Uterus (tissue), 4 donors: Measurements from ENCODE around the gene CH25H. TPM values are rescaled to one million over a fixed set of nuclear protein-coding genes. Genes with fewer than 3 reads are reported as not detected.

Source experiments
- DNase-seq, 2 donors: peaks; one replicate each; pipeline ENCODE4 v3.0.0-alpha.2; 2019 to 2020
- H3K27ac ChIP-seq, 2 donors: fragments of 200-600 bp; sonication (generic); 1 replicate in 1 of 2; 2 replicates in 1 of 2; pipeline ENCODE4 v1.5.1; 2016 to 2018
- H3K27me3 ChIP-seq, 2 donors: fragments of 200-600 bp; sonication (generic); one replicate each; pipeline ENCODE4 v1.5.1; 2018 to 2019; ENCODE audit warnings: control low read depth in 1 of 2
- H3K36me3 ChIP-seq, 2 donors: fragments of 200-600 bp; sonication (generic); one replicate each; pipeline ENCODE4 v1.5.1; 2019; ENCODE audit warnings: control low read depth in 1 of 2
- H3K4me1 ChIP-seq, 2 donors: fragments of 200-600 bp; sonication (generic); one replicate each; pipeline ENCODE4 v1.5.1; 2018 to 2019; ENCODE audit warnings: control low read depth in 1 of 2
- H3K4me3 ChIP-seq, 2 donors: fragments of 200-600 bp; sonication (generic); 1 replicate in 1 of 2; 2 replicates in 1 of 2; pipeline ENCODE4 v1.5.1; 2018 to 2019; ENCODE audit warnings: mild to moderate bottlenecking in 1 of 2
- H3K9me3 ChIP-seq, 2 donors: fragments of 200-600 bp; sonication (generic); one replicate each; pipeline ENCODE4 v1.5.1; 2019; ENCODE audit warnings: control low read depth in 1 of 2
- CTCF ChIP-seq, 4 experiments: fragments of 200-600 bp in 2 of 4; fragments of 450-650 bp in 2 of 4; sonication (generic) in 2 of 4; IDR thresholded peaks; one replicate each; pipeline ENCODE4 v1.5.1; 2016 to 2019; ENCODE audit warnings: antibody characterized with exemption in 4 of 4, mild to moderate bottlenecking in 2 of 4, moderate library complexity in 1 of 4
- POLR2A ChIP-seq, 2 donors: fragments of 450-650 bp; IDR thresholded peaks; one replicate each; pipeline ENCODE4 v1.6.1; 2016; ENCODE audit warnings: antibody characterized with exemption in 2 of 2, mild to moderate bottlenecking in 1 of 2, moderate library complexity in 1 of 2
- intact Hi-C: fragments of 100-400 bp; cut with DNase I; formaldehyde crosslinking; loops from one replicate; pipeline ENCODE4 v1.15.1; 2023; ENCODE audit warnings: low total_unique reads
- total RNA-seq, 4 donors: library from RNA; depleted of rRNA in 3 of 4; stranded (reverse); fragments of >200 nt in 3 of 4; gene quantifications; one replicate each; pipeline versions ENCODE4 v1.1.0 to v1.2.4, GENCODE V29; 2014 to 2023
- donor health status: DM: yes; HTN: yes; CAD: no.

The CH25H gene
- total RNA-seq, 4 donors from 2014 or later = 0.24 to 0.48 TPM; not detected in 2

- DNase-seq = no peak
- Histone ChIP-seq H3K36me3 (no peaks in the 10 kb centered on the region), H3K4me1 (no peaks in the 10 kb centered on the region), H3K27me3 (no peaks in the 10 kb centered on the region), H3K9me3 (no peaks in the 10 kb centered on the region), H3K27ac (no peak overlapping the region), H3K4me3 (no peak overlapping the region)
- intact Hi-C loops = no loop called here
- TF ChIP-seq POLR2A (IDR thresholded peaks at IDR 0.05) (no peak), CTCF (IDR thresholded peaks at IDR 0.05) (no peak)
Observed at GRCh38 chr10:89238956-89239644, 32.0 kb upstream of the CH25H start.

- DNase-seq = no peak
- no peaks in the 10 kb centered on the region for H3K27me3 ChIP-seq
- H3K27ac ChIP-seq = no peak overlapping the region
- H3K36me3 ChIP-seq = no peaks in the 10 kb centered on the region
- H3K9me3 ChIP-seq = no peaks in the 10 kb centered on the region
- TF ChIP-seq POLR2A (IDR thresholded peaks at IDR 0.05) (no peak), CTCF (IDR thresholded peaks at IDR 0.05) (no peak)
- intact Hi-C loops = no loop called here
- no peaks in the 10 kb centered on the region for H3K4me1 ChIP-seq
- H3K4me3 ChIP-seq = no peak overlapping the region
Observed at GRCh38 chr10:89237849-89238248, 30.7 kb upstream of the CH25H start.

- no peak overlapping the region for H3K4me3 ChIP-seq
- intact Hi-C loops = no loop called here
- no peak for TF ChIP-seq CTCF (IDR thresholded peaks at IDR 0.05)
- no peak for TF ChIP-seq POLR2A (IDR thresholded peaks at IDR 0.05)
- DNase-seq = no peak
- H3K27ac ChIP-seq = no peak overlapping the region
- no peaks in the 10 kb centered on the region for H3K27me3 ChIP-seq
- no peaks in the 10 kb centered on the region for H3K4me1 ChIP-seq
- no peaks in the 10 kb centered on the region for H3K9me3 ChIP-seq
- no peaks in the 10 kb centered on the region for H3K36me3 ChIP-seq
Observed at GRCh38 chr10:89236226-89236797, 29.2 kb upstream of the CH25H start.

GRCh38 chr10:89235073-89235798 lies 28.1 kb upstream of the CH25H start:
- Histone ChIP-seq H3K36me3 (no peaks in the 10 kb centered on the region), H3K27ac (no peak overlapping the region), H3K27me3 (no peaks in the 10 kb centered on the region), H3K9me3 (no peaks in the 10 kb centered on the region), H3K4me1 (no peaks in the 10 kb centered on the region), H3K4me3 (no peak overlapping the region)
- intact Hi-C loops = no loop called here
- DNase-seq = peak in 1 of 2 donors; percentile 29
- TF ChIP-seq POLR2A (IDR thresholded peaks at IDR 0.05) (no peak), CTCF (IDR thresholded peaks at IDR 0.05) (no peak)

- intact Hi-C loops = no loop called here
Observed at GRCh38 chr10:89233033-89233432, 25.9 kb upstream of the CH25H start.

More at GRCh38 chr10:89233033-89233432, 25.9 kb upstream of the CH25H start:
- no peak overlapping the region for H3K4me3 ChIP-seq
- H3K9me3 ChIP-seq = no peaks in the 10 kb centered on the region
- DNase-seq = no peak
- H3K4me1 ChIP-seq = no peaks in the 10 kb centered on the region
- no peak for TF ChIP-seq CTCF (IDR thresholded peaks at IDR 0.05)
- no peak for TF ChIP-seq POLR2A (IDR thresholded peaks at IDR 0.05)
- H3K27ac ChIP-seq = no peak overlapping the region
- H3K27me3 ChIP-seq = no peaks in the 10 kb centered on the region
- H3K36me3 ChIP-seq = no peaks in the 10 kb centered on the region
